ENCODE data around the gene CTNNA3.

CTNNA3 gene

DNA sequence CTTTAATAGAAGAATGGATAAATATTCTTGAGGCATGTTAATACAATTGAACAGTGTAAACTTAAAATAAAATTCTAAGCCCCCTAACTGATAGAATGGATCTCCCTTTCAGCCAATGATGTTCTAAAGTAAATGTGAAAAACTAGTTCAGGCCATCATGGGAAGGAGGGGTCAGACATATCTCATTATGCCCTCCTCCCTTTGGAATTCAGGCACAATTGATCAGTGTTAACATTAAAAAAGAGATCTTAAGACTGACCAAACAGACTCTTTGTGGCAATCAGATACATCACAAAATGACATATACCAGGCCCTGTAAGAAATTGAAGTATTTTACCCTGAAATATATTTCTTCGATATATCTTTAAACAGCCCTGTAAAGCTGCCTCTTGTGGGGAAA, 1453.1 kb downstream of the CTNNA3 start:
- no peaks in the 10 kb centered on the region for H3K36me3 ChIP-seq (ENCODE audit: low read depth)
- ATAC-seq (ENCODE audit: low read depth) (no peak), DNase-seq (ENCODE audit: low spot score) (no peak)
- peaks cover 6% of the 10 kb centered on the region for H3K27me3 ChIP-seq (ENCODE audit: insufficient read depth, poor library complexity, severe bottlenecking)
- H3K9me3 ChIP-seq (ENCODE audit: severe bottlenecking): no peaks in the 10 kb centered on the region
- no peak overlapping the region for H3K4me3 ChIP-seq (ENCODE audit: severe bottlenecking)
- TF ChIP-seq, protein P1, sequence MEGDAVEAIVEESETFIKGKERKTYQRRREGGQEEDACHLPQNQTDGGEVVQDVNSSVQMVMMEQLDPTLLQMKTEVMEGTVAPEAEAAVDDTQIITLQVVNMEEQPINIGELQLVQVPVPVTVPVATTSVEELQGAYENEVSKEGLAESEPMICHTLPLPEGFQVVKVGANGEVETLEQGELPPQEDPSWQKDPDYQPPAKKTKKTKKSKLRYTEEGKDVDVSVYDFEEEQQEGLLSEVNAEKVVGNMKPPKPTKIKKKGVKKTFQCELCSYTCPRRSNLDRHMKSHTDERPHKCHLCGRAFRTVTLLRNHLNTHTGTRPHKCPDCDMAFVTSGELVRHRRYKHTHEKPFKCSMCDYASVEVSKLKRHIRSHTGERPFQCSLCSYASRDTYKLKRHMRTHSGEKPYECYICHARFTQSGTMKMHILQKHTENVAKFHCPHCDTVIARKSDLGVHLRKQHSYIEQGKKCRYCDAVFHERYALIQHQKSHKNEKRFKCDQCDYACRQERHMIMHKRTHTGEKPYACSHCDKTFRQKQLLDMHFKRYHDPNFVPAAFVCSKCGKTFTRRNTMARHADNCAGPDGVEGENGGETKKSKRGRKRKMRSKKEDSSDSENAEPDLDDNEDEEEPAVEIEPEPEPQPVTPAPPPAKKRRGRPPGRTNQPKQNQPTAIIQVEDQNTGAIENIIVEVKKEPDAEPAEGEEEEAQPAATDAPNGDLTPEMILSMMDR (IDR thresholded peaks at IDR 0.05; ENCODE audit: poor library complexity, severe bottlenecking): no peak
- no peak overlapping the region for H3K27ac ChIP-seq (ENCODE audit: poor library complexity, severe bottlenecking)
- no peaks in the 10 kb centered on the region for H3K4me1 ChIP-seq (ENCODE audit: insufficient read depth, poor library complexity, severe bottlenecking)

DNA sequence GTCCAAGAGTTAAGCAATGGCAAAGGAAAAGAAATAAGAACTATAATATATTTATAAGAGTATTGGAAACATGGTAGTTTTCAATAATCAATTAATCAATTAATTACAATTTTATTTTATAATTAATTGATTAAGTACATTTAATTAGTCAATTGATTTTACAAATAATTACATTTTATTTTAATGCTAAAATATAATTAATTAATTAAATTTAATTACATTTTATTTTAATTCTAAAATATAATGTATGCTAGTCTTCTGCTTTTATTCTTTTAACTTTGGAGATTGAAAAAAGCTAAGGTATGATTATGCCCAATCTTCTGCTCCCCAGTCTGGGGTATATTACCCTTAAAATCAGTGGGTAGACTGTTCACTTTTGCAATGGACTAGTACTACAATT, 1456.9 kb downstream of the CTNNA3 start:
- H3K27me3 ChIP-seq (ENCODE audit: insufficient read depth, poor library complexity, severe bottlenecking): peaks cover 6% of the 10 kb centered on the region
- H3K4me3 ChIP-seq (ENCODE audit: severe bottlenecking): no peak overlapping the region
- DNase-seq (ENCODE audit: low spot score) (no peak), ATAC-seq (ENCODE audit: low read depth) (no peak)
- H3K9me3 ChIP-seq (ENCODE audit: severe bottlenecking): no peaks in the 10 kb centered on the region
- TF ChIP-seq, protein P1 (IDR thresholded peaks at IDR 0.05; ENCODE audit: poor library complexity, severe bottlenecking): no peak
- H3K4me1 ChIP-seq (ENCODE audit: insufficient read depth, poor library complexity, severe bottlenecking): no peaks in the 10 kb centered on the region
- no peaks in the 10 kb centered on the region for H3K36me3 ChIP-seq (ENCODE audit: low read depth)
- H3K27ac ChIP-seq (ENCODE audit: poor library complexity, severe bottlenecking): no peak overlapping the region

DNA sequence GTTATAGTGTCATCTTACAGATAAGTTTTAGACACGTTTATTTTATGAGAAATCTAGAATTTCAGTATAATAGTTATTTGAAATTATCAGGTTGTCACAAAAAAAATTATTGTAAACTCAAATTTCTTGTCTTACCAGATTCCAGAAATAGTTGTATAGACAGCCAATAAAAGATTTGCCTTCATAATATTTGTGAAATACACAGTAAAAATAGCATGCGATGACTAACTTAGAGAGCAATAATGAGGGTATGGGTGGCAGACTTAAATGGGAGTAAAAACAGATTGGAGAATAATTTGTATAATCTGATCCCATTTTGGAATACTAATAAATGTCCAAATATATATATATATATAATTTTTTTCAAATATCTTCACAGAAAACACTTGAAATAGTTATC, 1457.7 kb downstream of the CTNNA3 start:
- ATAC-seq (ENCODE audit: low read depth) (no peak), DNase-seq (ENCODE audit: low spot score) (no peak)

DNA sequence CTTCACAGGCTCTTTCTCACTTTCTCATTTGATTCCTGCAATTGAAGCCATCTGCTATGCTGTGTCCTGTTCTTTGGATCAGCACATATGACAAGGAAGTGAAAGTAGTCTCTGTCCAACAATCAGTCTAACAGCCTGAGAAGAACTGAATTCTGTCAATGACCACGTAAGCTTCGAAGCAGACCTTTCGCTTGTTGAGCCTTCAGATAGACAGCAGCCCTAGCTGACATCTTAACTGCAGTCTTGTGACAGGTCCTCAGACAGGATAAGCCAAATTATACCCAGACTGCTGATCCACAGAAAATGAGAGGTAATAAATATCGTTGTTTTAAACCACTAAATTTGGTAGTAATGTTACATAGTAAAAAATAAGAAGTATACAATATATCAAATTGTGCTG, 1461.1 kb downstream of the CTNNA3 start:
- H3K4me1 ChIP-seq (ENCODE audit: insufficient read depth, poor library complexity, severe bottlenecking): no peaks in the 10 kb centered on the region
- no peaks in the 10 kb centered on the region for H3K9me3 ChIP-seq (ENCODE audit: severe bottlenecking)
- no peak for ATAC-seq (ENCODE audit: low read depth)
- DNase-seq (ENCODE audit: low spot score): no peak
- H3K4me3 ChIP-seq (ENCODE audit: severe bottlenecking): no peak overlapping the region
- H3K27me3 ChIP-seq (ENCODE audit: insufficient read depth, poor library complexity, severe bottlenecking): no peaks in the 10 kb centered on the region
- H3K36me3 ChIP-seq (ENCODE audit: low read depth): no peaks in the 10 kb centered on the region
- no peak overlapping the region for H3K27ac ChIP-seq (ENCODE audit: poor library complexity, severe bottlenecking)
- TF ChIP-seq, protein P1 (IDR thresholded peaks at IDR 0.05; ENCODE audit: poor library complexity, severe bottlenecking): no peak

More for the DNA sequence above, 1457.7 kb downstream of the CTNNA3 start:
- Histone ChIP-seq H3K36me3 (ENCODE audit: low read depth) (no peaks in the 10 kb centered on the region), H3K27me3 (ENCODE audit: insufficient read depth, poor library complexity, severe bottlenecking) (peaks cover 6% of the 10 kb centered on the region), H3K4me1 (ENCODE audit: insufficient read depth, poor library complexity, severe bottlenecking) (no peaks in the 10 kb centered on the region), H3K4me3 (ENCODE audit: severe bottlenecking) (no peak overlapping the region), H3K9me3 (ENCODE audit: severe bottlenecking) (no peaks in the 10 kb centered on the region), H3K27ac (ENCODE audit: poor library complexity, severe bottlenecking) (no peak overlapping the region)
- TF ChIP-seq, protein P1 (IDR thresholded peaks at IDR 0.05; ENCODE audit: poor library complexity, severe bottlenecking): no peak

DNA sequence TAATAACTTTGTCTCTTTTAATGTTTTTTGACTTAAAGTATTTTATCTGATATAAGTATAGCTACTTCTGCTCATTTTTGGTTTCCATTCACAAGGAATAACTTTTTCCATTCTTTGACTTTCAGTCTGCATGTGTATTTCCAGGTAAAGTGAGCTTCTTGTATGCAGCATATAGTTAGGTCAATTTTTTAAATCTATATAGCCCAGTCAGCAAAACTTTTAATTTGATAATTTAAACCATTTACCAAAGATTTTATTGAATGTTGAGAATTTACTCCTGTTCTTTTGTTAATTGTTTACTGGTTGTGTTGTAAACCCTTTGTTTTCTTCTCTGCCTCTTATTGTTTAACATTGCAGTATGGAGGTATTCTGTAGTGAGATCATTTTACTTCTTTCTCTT, 1467.1 kb downstream of the CTNNA3 start:
- no peaks in the 10 kb centered on the region for H3K36me3 ChIP-seq (ENCODE audit: low read depth)
- H3K27me3 ChIP-seq (ENCODE audit: insufficient read depth, poor library complexity, severe bottlenecking): no peaks in the 10 kb centered on the region
- TF ChIP-seq, protein P1 (IDR thresholded peaks at IDR 0.05; ENCODE audit: poor library complexity, severe bottlenecking): no peak
- H3K9me3 ChIP-seq (ENCODE audit: severe bottlenecking): peaks cover 4% of the 10 kb centered on the region
- DNase-seq (ENCODE audit: low spot score) (no peak), ATAC-seq (ENCODE audit: low read depth) (no peak)
- no peak overlapping the region for H3K27ac ChIP-seq (ENCODE audit: poor library complexity, severe bottlenecking)
- no peaks in the 10 kb centered on the region for H3K4me1 ChIP-seq (ENCODE audit: insufficient read depth, poor library complexity, severe bottlenecking)
- H3K4me3 ChIP-seq (ENCODE audit: severe bottlenecking): no peak overlapping the region
